ENCODE measurements around the gene C9orf50. TPM values are rescaled to one million over a fixed set of nuclear protein-coding genes. Genes with fewer than 3 reads are reported as not detected.

Gene C9orf50
- total RNA-seq, 1 donor from 2014 or later = 0.56 TPM

- peaks cover 3% of the 10 kb centered on the region for H3K27me3 Mint-ChIP-seq (ENCODE audit: unreplicated experiment)
- H3K9me3 Mint-ChIP-seq (ENCODE audit: unreplicated experiment) = no peaks in the 10 kb centered on the region
- no peak for DNase-seq
- peaks cover 13% of the 10 kb centered on the region for H3K4me1 Mint-ChIP-seq (ENCODE audit: low read depth, unreplicated experiment)
- TF ChIP-seq, protein P1, sequence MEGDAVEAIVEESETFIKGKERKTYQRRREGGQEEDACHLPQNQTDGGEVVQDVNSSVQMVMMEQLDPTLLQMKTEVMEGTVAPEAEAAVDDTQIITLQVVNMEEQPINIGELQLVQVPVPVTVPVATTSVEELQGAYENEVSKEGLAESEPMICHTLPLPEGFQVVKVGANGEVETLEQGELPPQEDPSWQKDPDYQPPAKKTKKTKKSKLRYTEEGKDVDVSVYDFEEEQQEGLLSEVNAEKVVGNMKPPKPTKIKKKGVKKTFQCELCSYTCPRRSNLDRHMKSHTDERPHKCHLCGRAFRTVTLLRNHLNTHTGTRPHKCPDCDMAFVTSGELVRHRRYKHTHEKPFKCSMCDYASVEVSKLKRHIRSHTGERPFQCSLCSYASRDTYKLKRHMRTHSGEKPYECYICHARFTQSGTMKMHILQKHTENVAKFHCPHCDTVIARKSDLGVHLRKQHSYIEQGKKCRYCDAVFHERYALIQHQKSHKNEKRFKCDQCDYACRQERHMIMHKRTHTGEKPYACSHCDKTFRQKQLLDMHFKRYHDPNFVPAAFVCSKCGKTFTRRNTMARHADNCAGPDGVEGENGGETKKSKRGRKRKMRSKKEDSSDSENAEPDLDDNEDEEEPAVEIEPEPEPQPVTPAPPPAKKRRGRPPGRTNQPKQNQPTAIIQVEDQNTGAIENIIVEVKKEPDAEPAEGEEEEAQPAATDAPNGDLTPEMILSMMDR (IDR thresholded peaks at IDR 0.05; ENCODE audit: partially characterized antibody, unreplicated experiment) = no peak
- H3K27ac Mint-ChIP-seq (ENCODE audit: unreplicated experiment) = no peak overlapping the region
- no peak overlapping the region for H3K4me3 Mint-ChIP-seq (ENCODE audit: unreplicated experiment)
- H3K36me3 Mint-ChIP-seq (ENCODE audit: unreplicated experiment) = no peaks in the 10 kb centered on the region
Observed at GRCh38 chr9:129579294-129579693, 41.6 kb downstream of the C9orf50 start.

- Mint-ChIP-seq H3K27me3 (ENCODE audit: unreplicated experiment) (peaks cover 6% of the 10 kb centered on the region), H3K27ac (ENCODE audit: unreplicated experiment) (no peak overlapping the region), H3K9me3 (ENCODE audit: unreplicated experiment) (peaks cover 2% of the 10 kb centered on the region), H3K36me3 (ENCODE audit: unreplicated experiment) (peaks cover 6% of the 10 kb centered on the region), H3K4me3 (ENCODE audit: unreplicated experiment) (peak overlapping the region; percentile 4), H3K4me1 (ENCODE audit: low read depth, unreplicated experiment) (peaks cover 9% of the 10 kb centered on the region)
- TF ChIP-seq, protein P1 (IDR thresholded peaks at IDR 0.05; ENCODE audit: partially characterized antibody, unreplicated experiment) = no peak
- no peak for DNase-seq
Observed at GRCh38 chr9:129576546-129577543, 44.1 kb downstream of the C9orf50 start.

GRCh38 chr9:129575818-129576217 is 45.1 kb downstream of the C9orf50 start:
- no peak for DNase-seq
- Mint-ChIP-seq H3K4me1 (ENCODE audit: low read depth, unreplicated experiment) (peaks cover 9% of the 10 kb centered on the region), H3K9me3 (ENCODE audit: unreplicated experiment) (peaks cover 4% of the 10 kb centered on the region), H3K4me3 (ENCODE audit: unreplicated experiment) (peak overlapping the region; percentile 4), H3K27ac (ENCODE audit: unreplicated experiment) (peak overlapping the region; percentile 0), H3K27me3 (ENCODE audit: unreplicated experiment) (peaks cover 5% of the 10 kb centered on the region), H3K36me3 (ENCODE audit: unreplicated experiment) (peaks cover 6% of the 10 kb centered on the region)
- TF ChIP-seq, protein P1 (IDR thresholded peaks at IDR 0.05; ENCODE audit: partially characterized antibody, unreplicated experiment) = no peak

DNA sequence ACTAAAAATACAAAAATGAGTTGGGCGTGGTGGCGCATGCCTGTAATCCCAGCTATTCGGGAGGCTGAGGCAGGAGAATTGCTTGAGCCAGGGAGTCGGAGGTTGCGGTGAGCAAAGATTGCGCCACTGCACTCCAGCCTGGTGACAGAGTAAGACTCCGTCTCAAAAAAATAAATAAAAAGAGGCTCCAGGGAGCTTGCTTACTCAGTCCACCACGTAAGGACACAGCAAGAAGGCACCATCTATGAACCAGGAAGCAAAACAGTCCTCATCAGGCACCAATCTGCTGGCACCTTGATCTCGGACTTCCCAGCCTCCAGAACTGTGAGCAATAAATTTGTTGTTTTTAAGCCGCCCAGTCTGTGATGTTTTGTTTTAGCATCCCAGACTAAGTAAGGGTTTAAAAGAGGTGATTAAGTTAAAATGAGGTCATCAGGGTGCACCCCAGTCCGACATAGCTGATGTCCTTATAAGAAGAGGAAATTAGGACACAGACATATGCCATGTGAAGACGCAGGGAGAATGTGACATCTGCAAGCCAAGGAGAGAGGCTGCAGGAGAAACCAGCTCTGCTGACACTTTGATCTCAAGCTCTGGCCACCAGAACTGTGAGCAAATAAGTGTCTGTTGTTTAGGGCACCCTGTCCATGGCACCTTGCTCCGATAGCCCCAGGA is 45.9 kb downstream of the C9orf50 start:
- H3K4me3 Mint-ChIP-seq (ENCODE audit: unreplicated experiment) = peak overlapping the region; percentile 6
- H3K9me3 Mint-ChIP-seq (ENCODE audit: unreplicated experiment) = peaks cover 4% of the 10 kb centered on the region
- H3K4me1 Mint-ChIP-seq (ENCODE audit: low read depth, unreplicated experiment) = peaks cover 11% of the 10 kb centered on the region
- TF ChIP-seq, protein P1 (IDR thresholded peaks at IDR 0.05; ENCODE audit: partially characterized antibody, unreplicated experiment) = no peak
- peaks cover 5% of the 10 kb centered on the region for H3K27me3 Mint-ChIP-seq (ENCODE audit: unreplicated experiment)
- H3K27ac Mint-ChIP-seq (ENCODE audit: unreplicated experiment) = no peak overlapping the region
- peaks cover 6% of the 10 kb centered on the region for H3K36me3 Mint-ChIP-seq (ENCODE audit: unreplicated experiment)
- DNase-seq = no peak
